ENCODE results near the gene AMN.

- TF ChIP-seq CTCF (IDR thresholded peaks at IDR 0.05) (no peak), POLR2A (IDR thresholded peaks at IDR 0.05) (no peak), EP300 (IDR thresholded peaks at IDR 0.05) (no peak)
Observed at GRCh38 chr14:102965971-102966655, 43.6 kb downstream of the AMN start.

Data from ovary (tissue), 3 donors.